ENCODE results near the gene COL11A2.

- TF ChIP-seq CTCF (IDR thresholded peaks at IDR 0.05), result no peak
- TF ChIP-seq POLR2A (IDR thresholded peaks at IDR 0.05), result no peak
These were observed 49.7 kb downstream of the COL11A2 start for GRCh38 chr6:33142501-33143070.

Data from lower leg skin (tissue), 3 donors.